H9 (cell line): ENCODE measurements around the gene OR13J1. TPM values are rescaled to one million over a fixed set of nuclear protein-coding genes. Genes with fewer than 3 reads are reported as not detected.

Experiments used
- DNase-seq: peaks from one replicate; pipeline ENCODE4 v3.0.0-alpha.2; 2017
- H2AFZ ChIP-seq: one replicate; pipeline ENCODE4 v1.6.1; 2013; ENCODE audit warnings: mild to moderate bottlenecking, low read length, control low read depth, moderate library complexity
- H2AK5ac ChIP-seq: 2 replicates; pipeline ENCODE4 v1.6.1; 2013; ENCODE audit warnings: low read length, control low read depth, mixed read lengths; ENCODE audit not compliant: insufficient read length
- H2BK120ac ChIP-seq: one replicate; pipeline ENCODE4 v1.6.1; 2013; ENCODE audit warnings: low read depth, mild to moderate bottlenecking, low read length, control low read depth, inconsistent platforms; ENCODE audit not compliant: poor library complexity, severe bottlenecking
- H2BK12ac ChIP-seq: 2 replicates; pipeline ENCODE4 v1.6.1; 2013; ENCODE audit warnings: low read length, control low read depth, mixed read lengths, low read depth; ENCODE audit not compliant: insufficient read length
- H2BK15ac ChIP-seq: 2 replicates; pipeline ENCODE4 v1.6.1; 2013; ENCODE audit warnings: low read depth, low read length, control low read depth
- H2BK20ac ChIP-seq: one replicate; pipeline ENCODE4 v1.6.1; 2013; ENCODE audit warnings: low read depth, mild to moderate bottlenecking, low read length, control low read depth, inconsistent platforms; ENCODE audit not compliant: poor library complexity, severe bottlenecking
- H2BK5ac ChIP-seq: 2 replicates; pipeline ENCODE4 v1.6.1; 2013; ENCODE audit warnings: low read length, control low read depth, mixed read lengths; ENCODE audit not compliant: insufficient read length
- H3K14ac ChIP-seq: 2 replicates; pipeline ENCODE4 v1.6.1; 2013; ENCODE audit warnings: low read length, control low read depth; ENCODE audit not compliant: insufficient read depth
- H3K18ac ChIP-seq: 2 replicates; pipeline ENCODE4 v1.6.1; 2013; ENCODE audit warnings: low read depth, mild to moderate bottlenecking, mixed read lengths, low read length, control low read depth; ENCODE audit not compliant: insufficient read length
- H3K23ac ChIP-seq: 2 replicates; pipeline ENCODE4 v1.6.1; 2013; ENCODE audit warnings: low read length, control low read depth, mixed read lengths, low read depth; ENCODE audit not compliant: insufficient read length
- H3K23me2 ChIP-seq: 2 replicates; pipeline ENCODE4 v1.6.1; 2013; ENCODE audit warnings: low read depth, mild to moderate bottlenecking, mixed read lengths, low read length, control low read depth; ENCODE audit not compliant: insufficient read length, poor library complexity, severe bottlenecking
- H3K27ac ChIP-seq: 2 replicates; pipeline ENCODE4 v1.5.1; 2013; ENCODE audit warnings: low read length, control low read depth, mixed read lengths, low read depth; ENCODE audit not compliant: insufficient read length
- H3K27me3 ChIP-seq: 2 replicates; pipeline ENCODE4 v1.6.1; 2013; ENCODE audit warnings: low read length, control low read depth, inconsistent platforms; ENCODE audit not compliant: insufficient read depth
- H3K4ac ChIP-seq: 2 replicates; pipeline ENCODE4 v1.6.1; 2013; ENCODE audit warnings: low read depth, mild to moderate bottlenecking, control low read depth, inconsistent platforms, low read length, moderate library complexity
- H3K4me1 ChIP-seq: 2 replicates; pipeline ENCODE4 v1.6.1; 2013; ENCODE audit warnings: low read length, control low read depth, inconsistent platforms; ENCODE audit not compliant: insufficient read depth
- H3K4me2 ChIP-seq: 2 replicates; pipeline ENCODE4 v1.6.1; 2013; ENCODE audit warnings: low read length, control low read depth, mixed read lengths; ENCODE audit not compliant: insufficient read length, insufficient read depth
- H3K56ac ChIP-seq: 2 replicates; pipeline ENCODE4 v1.6.1; 2013; ENCODE audit warnings: low read depth, mild to moderate bottlenecking, mixed read lengths, low read length, control low read depth; ENCODE audit not compliant: insufficient read length
- H3K79me1 ChIP-seq: 2 replicates; pipeline ENCODE4 v1.6.1; 2013; ENCODE audit warnings: low read depth, mild to moderate bottlenecking, moderate library complexity, low read length, control low read depth, inconsistent platforms; ENCODE audit not compliant: insufficient read depth, poor library complexity, severe bottlenecking
- H3K79me2 ChIP-seq: 2 replicates; pipeline ENCODE4 v1.6.1; 2013; ENCODE audit warnings: low read length, control low read depth, inconsistent platforms; ENCODE audit not compliant: insufficient read depth
- H3K9ac ChIP-seq: 2 replicates; pipeline ENCODE4 v1.6.1; 2013; ENCODE audit warnings: low read length, control low read depth, mixed read lengths; ENCODE audit not compliant: insufficient read length; ENCODE audit errors: extremely low read depth
- H3K9me3 ChIP-seq: one replicate; pipeline ENCODE4 v1.6.1; 2013; ENCODE audit warnings: low read depth, low read length, inconsistent platforms; ENCODE audit not compliant: control insufficient read depth
- H3T11ph ChIP-seq: one replicate; pipeline ENCODE4 v1.6.1; 2013; ENCODE audit warnings: mild to moderate bottlenecking, low read length, control low read depth, inconsistent platforms
- H4K20me1 ChIP-seq: one replicate; pipeline ENCODE4 v1.6.1; 2013; ENCODE audit not compliant: control insufficient read depth, insufficient read length, insufficient read depth
- H4K5ac ChIP-seq: 2 replicates; pipeline ENCODE4 v1.6.1; 2013; ENCODE audit warnings: low read depth, mild to moderate bottlenecking, mixed read lengths, low read length, control low read depth; ENCODE audit not compliant: insufficient read length
- H4K8ac ChIP-seq: replicated peaks from 2 replicates; pipeline ENCODE4 v1.6.1; 2013; ENCODE audit warnings: low read length, control low read depth, mixed read lengths, low read depth; ENCODE audit not compliant: insufficient read length
- H4K91ac ChIP-seq: 2 replicates; pipeline ENCODE4 v1.6.1; 2013; ENCODE audit warnings: low read depth, mild to moderate bottlenecking, moderate library complexity, mixed read lengths, low read length, control low read depth; ENCODE audit not compliant: insufficient read length
- H3K27ac Mint-ChIP-seq, 3 experiments: 2 replicates in 2 of 3; 3 replicates in 1 of 3; pipeline ENCODE4 v1.8.0; 2020 to 2021; ENCODE audit warnings: mixed read lengths in 3 of 3, mild to moderate bottlenecking in 1 of 3, moderate library complexity in 1 of 3
- H3K27me3 Mint-ChIP-seq: 2 replicates; pipeline ENCODE4 v1.8.0; 2021; ENCODE audit warnings: low read depth, mild to moderate bottlenecking, moderate library complexity, mixed read lengths
- H3K36me3 Mint-ChIP-seq, 3 experiments: 2 replicates in 2 of 3; 3 replicates in 1 of 3; pipeline ENCODE4 v1.8.0; 2020 to 2021; ENCODE audit warnings: low read depth in 3 of 3, mixed read lengths in 3 of 3; ENCODE audit not compliant: insufficient read depth in 1 of 3
- H3K4me1 Mint-ChIP-seq, 2 experiments: 2 replicates each; pipeline ENCODE4 v1.8.0; 2020; ENCODE audit warnings: mixed read lengths in 2 of 2
- H3K4me3 Mint-ChIP-seq, 2 experiments: 2 replicates in 1 of 2; 3 replicates in 1 of 2; pipeline ENCODE4 v1.8.0; 2020 to 2021; ENCODE audit warnings: mild to moderate bottlenecking in 2 of 2, mixed read lengths in 2 of 2, moderate library complexity in 1 of 2
- H3K9me3 Mint-ChIP-seq, 2 experiments: 2 replicates in 1 of 2; 3 replicates in 1 of 2; pipeline ENCODE4 v1.8.0; 2020; ENCODE audit warnings: mild to moderate bottlenecking in 2 of 2, mixed read lengths in 2 of 2, moderate library complexity in 1 of 2
- CTCF ChIP-seq: fragments of 200-600 bp; sonication (generic); conservative IDR thresholded peaks from 3 replicates; pipeline ENCODE4 v1.8.0; 2021; ENCODE audit warnings: antibody characterized with exemption, mild to moderate bottlenecking
- WGBS: extraction: QIAGEN DNeasy Blood & Tissue Kit; methylation state at CpG from one replicate; pipeline ENCODE4 v1.1.7; 2013; ENCODE audit warnings: missing lambda C conversion rate, low lambda C conversion rate, mixed read lengths; ENCODE audit not compliant: insufficient read length; ENCODE audit errors: extremely low coverage; 5-methylcytosine and 5-hydroxymethylcytosine counted together
- total RNA-seq: library from RNA; stranded (reverse); gene quantifications from 2 replicates; pipeline ENCODE4 v1.2.1, GENCODE V29; 2021

The OR13J1 gene
- total RNA-seq, 1 experiment from 2014 or later: not detected

GRCh38 chr9:35892051-35892450 lies 21.9 kb upstream of the OR13J1 start:
- no peak overlapping the region for H3K23ac ChIP-seq

More at GRCh38 chr9:35892051-35892450, 21.9 kb upstream of the OR13J1 start:
- no peak overlapping the region for H3K4ac ChIP-seq
- no peak for TF ChIP-seq CTCF
- DNase-seq: no peak
- Mint-ChIP-seq H3K27me3 (peaks cover 15% of the 10 kb centered on the region), H3K36me3 (no peaks in the 10 kb centered on the region), H3K4me1 (no peaks in the 10 kb centered on the region), H3K9me3 (no peaks in the 10 kb centered on the region), H3K4me3 (no peak overlapping the region), H3K27ac (no peak overlapping the region)
- no peak overlapping the region for H3K56ac ChIP-seq
- no peaks in the 10 kb centered on the region for H3K23me2 ChIP-seq
- H3K79me1 ChIP-seq: no peaks in the 10 kb centered on the region
- no peak overlapping the region for H3K14ac ChIP-seq
- no peak overlapping the region for H3K27ac ChIP-seq
- H3K27me3 ChIP-seq: no peaks in the 10 kb centered on the region
- no peak overlapping the region for H4K91ac ChIP-seq
- H3K79me2 ChIP-seq: no peaks in the 10 kb centered on the region
- no peak overlapping the region for H2BK5ac ChIP-seq
- H3T11ph ChIP-seq: no peak overlapping the region
- no peak overlapping the region for H3K4me2 ChIP-seq
- no peaks in the 10 kb centered on the region for H3K9me3 ChIP-seq
- no peak overlapping the region for H2BK12ac ChIP-seq
- no CpG with 5 or more reads among the region's 1 CpG for WGBS
- H3K9ac ChIP-seq: no peak overlapping the region
- no peak overlapping the region for H4K5ac ChIP-seq
- H3K18ac ChIP-seq: no peak overlapping the region
- no peak overlapping the region for H2BK20ac ChIP-seq
- H2AK5ac ChIP-seq: no peak overlapping the region
- no peak overlapping the region for H4K8ac ChIP-seq
- H3K4me1 ChIP-seq: no peaks in the 10 kb centered on the region
- no peak overlapping the region for H2AFZ ChIP-seq
- no peaks in the 10 kb centered on the region for H4K20me1 ChIP-seq
- H2BK15ac ChIP-seq: no peak overlapping the region
- H2BK120ac ChIP-seq: no peak overlapping the region
